ENCODE results near the gene SCRN3.
"Not testable (repeated sequence)": the region's sequence is repeated elsewhere in the genome, so short reads cannot be mapped to it uniquely, and the experiment has no call there.

Gene SCRN3

GRCh38 chr2:174400853-174401252 is 5.3 kb downstream of the SCRN3 start:
- no peak for DNase-seq (ENCODE audit: low read depth in 2 of 3, low spot score in 1 of 3)

- DNase-seq (ENCODE audit: low read depth in 2 of 3, low spot score in 1 of 3) = no peak
Measured at GRCh38 chr2:174403628-174404027, 8.1 kb downstream of the SCRN3 start.

- DNase-seq (ENCODE audit: low read depth in 2 of 3, low spot score in 1 of 3) = not testable (repeated sequence)
Measured at GRCh38 chr2:174410039-174410438, 14.5 kb downstream of the SCRN3 start.

GRCh38 chr2:174412256-174412655 is 16.7 kb downstream of the SCRN3 start:
- no peak for DNase-seq (ENCODE audit: low read depth in 2 of 3, low spot score in 1 of 3)

- no peak for DNase-seq (ENCODE audit: low read depth in 2 of 3, low spot score in 1 of 3)
Measured at GRCh38 chr2:174428214-174428613, 32.7 kb downstream of the SCRN3 start.

- DNase-seq (ENCODE audit: low read depth in 2 of 3, low spot score in 1 of 3) = no peak
Measured at GRCh38 chr2:174430066-174430465, 34.5 kb downstream of the SCRN3 start.

- no peak for DNase-seq (ENCODE audit: low read depth in 2 of 3, low spot score in 1 of 3)
Measured at GRCh38 chr2:174431902-174432301, 36.4 kb downstream of the SCRN3 start.

- DNase-seq (ENCODE audit: low read depth in 2 of 3, low spot score in 1 of 3) = no peak
Measured at GRCh38 chr2:174436351-174436750, 40.8 kb downstream of the SCRN3 start.

- no peak for DNase-seq (ENCODE audit: low read depth in 2 of 3, low spot score in 1 of 3)
Measured at GRCh38 chr2:174438146-174438886, 42.8 kb downstream of the SCRN3 start.

- DNase-seq (ENCODE audit: low read depth in 2 of 3, low spot score in 1 of 3) = no peak
Measured at GRCh38 chr2:174439323-174439722, 43.8 kb downstream of the SCRN3 start.

GRCh38 chr2:174439950-174440349 is 44.4 kb downstream of the SCRN3 start:
- DNase-seq (ENCODE audit: low read depth in 2 of 3, low spot score in 1 of 3) = no peak

- DNase-seq (ENCODE audit: low read depth in 2 of 3, low spot score in 1 of 3) = no peak
Measured at GRCh38 chr2:174442546-174443510, 47.3 kb downstream of the SCRN3 start.

- DNase-seq (ENCODE audit: low read depth in 2 of 3, low spot score in 1 of 3) = no peak
Measured at GRCh38 chr2:174444761-174445160, 49.2 kb downstream of the SCRN3 start.

- DNase-seq (ENCODE audit: low read depth in 2 of 3, low spot score in 1 of 3) = no peak
Measured at GRCh38 chr2:174445248-174445647, 49.7 kb downstream of the SCRN3 start.

GRCh38 chr2:174446531-174446930 is 51.0 kb downstream of the SCRN3 start:
- no peak for DNase-seq (ENCODE audit: low read depth in 2 of 3, low spot score in 1 of 3)

GRCh38 chr2:174449033-174449432 is 53.5 kb downstream of the SCRN3 start:
- DNase-seq (ENCODE audit: low read depth in 2 of 3, low spot score in 1 of 3) = no peak

- no peak for DNase-seq (ENCODE audit: low read depth in 2 of 3, low spot score in 1 of 3)
Measured at GRCh38 chr2:174450021-174450816, 54.7 kb downstream of the SCRN3 start.

GRCh38 chr2:174454566-174454965 is 59.0 kb downstream of the SCRN3 start:
- no peak for DNase-seq (ENCODE audit: low read depth in 2 of 3, low spot score in 1 of 3)

- DNase-seq (ENCODE audit: low read depth in 2 of 3, low spot score in 1 of 3) = no peak
Measured at GRCh38 chr2:174461221-174461620, 65.7 kb downstream of the SCRN3 start.

GRCh38 chr2:174465327-174465726 is 69.8 kb downstream of the SCRN3 start:
- DNase-seq (ENCODE audit: low read depth in 2 of 3, low spot score in 1 of 3) = no peak

GRCh38 chr2:174473796-174474195 is 78.3 kb downstream of the SCRN3 start:
- no peak for DNase-seq (ENCODE audit: low read depth in 2 of 3, low spot score in 1 of 3)
